Loucy (cell line): ENCODE data around the gene CCDC171.

Source experiments
- H2AFZ ChIP-seq: fragments of 200-600 bp; sonication (generic); 2 replicates; pipeline ENCODE4 v1.6.0; 2016; ENCODE audit warnings: antibody characterized with exemption, mild to moderate bottlenecking, low read length, moderate library complexity
- H3F3A ChIP-seq: fragments of 200-600 bp; 2 replicates; pipeline ENCODE4 v1.6.0; 2016; ENCODE audit warnings: antibody characterized with exemption, low read depth, mild to moderate bottlenecking
- H3K27me3 ChIP-seq: fragments of 200-600 bp; sonication (generic); 2 replicates; pipeline ENCODE4 v1.6.1; 2014; ENCODE audit warnings: low read length, mild to moderate bottlenecking; ENCODE audit not compliant: insufficient read depth, poor library complexity, severe bottlenecking
- H3K36me3 ChIP-seq: fragments of 200-600 bp; sonication (generic); 2 replicates; pipeline ENCODE4 v1.6.1; 2016; ENCODE audit warnings: low read length; ENCODE audit not compliant: insufficient read depth
- H3K4me1 ChIP-seq: fragments of 200-600 bp; sonication (generic); 2 replicates; pipeline ENCODE4 v1.5.1; 2014; ENCODE audit warnings: low read length, mild to moderate bottlenecking; ENCODE audit not compliant: insufficient read depth, poor library complexity, severe bottlenecking
- H3K4me2 ChIP-seq: fragments of 200-600 bp; sonication (generic); 2 replicates; pipeline ENCODE4 v1.6.0; 2014; ENCODE audit warnings: antibody characterized with exemption, low read length, low read depth, mild to moderate bottlenecking; ENCODE audit not compliant: poor library complexity, severe bottlenecking
- H3K4me3 ChIP-seq: fragments of 200-600 bp; sonication (generic); 2 replicates; pipeline ENCODE4 v1.5.1; 2014; ENCODE audit warnings: low read length, mild to moderate bottlenecking, mixed read lengths; ENCODE audit not compliant: poor library complexity, severe bottlenecking
- H3K79me2 ChIP-seq: fragments of 200-600 bp; sonication (generic); 2 replicates; pipeline ENCODE4 v1.6.1; 2014; ENCODE audit warnings: low read length; ENCODE audit not compliant: insufficient read depth
- H3K9ac ChIP-seq: fragments of 200-600 bp; sonication (generic); 2 replicates; pipeline ENCODE4 v1.6.0; 2014; ENCODE audit warnings: mild to moderate bottlenecking, low read depth, low read length, moderate library complexity; ENCODE audit not compliant: poor library complexity, severe bottlenecking
- H3K9me2 ChIP-seq: fragments of 200-600 bp; sonication (generic); replicated peaks from 2 replicates; pipeline ENCODE4 v1.6.1; 2016; ENCODE audit warnings: low read depth, low read length, mixed read lengths
- H3K9me3 ChIP-seq: fragments of 200-600 bp; sonication (generic); 2 replicates; pipeline ENCODE4 v1.6.1; 2014; ENCODE audit warnings: mild to moderate bottlenecking, antibody characterized with exemption, low read length, low read depth; ENCODE audit not compliant: insufficient read depth
- H4K20me1 ChIP-seq: fragments of 200-600 bp; sonication (generic); 2 replicates; pipeline ENCODE4 v1.6.0; 2014; ENCODE audit warnings: antibody characterized with exemption, low read length, mild to moderate bottlenecking; ENCODE audit not compliant: insufficient read depth, poor library complexity, severe bottlenecking
- EZH2phosphoT487 ChIP-seq: fragments of 200-600 bp; IDR thresholded peaks from 2 replicates; pipeline ENCODE4 v1.6.1; 2018; ENCODE audit warnings: antibody characterized with exemption, mild to moderate bottlenecking, moderate library complexity, borderline replicate concordance
- TF ChIP-seq, protein P1 (sequence below): fragments of 200-600 bp; sonication (generic); conservative IDR thresholded peaks from 2 replicates; pipeline ENCODE4 v1.5.1; 2014; ENCODE audit warnings: mild to moderate bottlenecking, antibody characterized with exemption, low read length

Gene CCDC171

DNA sequence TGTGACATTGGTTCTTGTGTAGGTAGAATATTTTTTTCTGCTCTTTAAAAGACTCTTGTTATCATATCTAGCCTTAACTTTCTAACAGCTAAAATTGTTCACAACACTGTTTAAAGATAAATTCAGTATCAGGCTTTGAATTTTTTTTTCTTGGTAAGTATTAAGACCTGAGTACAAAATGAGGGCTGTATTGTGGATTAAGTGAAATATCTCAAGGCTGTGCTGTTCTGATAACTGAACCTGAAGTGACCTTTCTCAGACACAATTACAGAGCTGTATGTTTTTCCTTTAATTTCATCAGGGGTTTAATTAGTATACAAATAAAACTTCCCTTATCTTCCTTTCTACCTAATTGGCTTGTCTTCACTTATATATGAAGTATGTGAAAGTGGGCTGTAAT lies 290.5 kb downstream of the CCDC171 start:
- Histone ChIP-seq H3F3A (no peaks in the 10 kb centered on the region), H4K20me1 (no peaks in the 10 kb centered on the region), H3K4me1 (no peaks in the 10 kb centered on the region), H3K4me3 (no peak overlapping the region), H3K79me2 (no peaks in the 10 kb centered on the region), H3K9ac (no peak overlapping the region), H3K9me2 (no peaks in the 10 kb centered on the region), H3K9me3 (no peaks in the 10 kb centered on the region), H2AFZ (no peak overlapping the region), H3K36me3 (peaks cover 7% of the 10 kb centered on the region; the same call in 1 of the 2 replicates), H3K27me3 (no peaks in the 10 kb centered on the region), H3K4me2 (no peak overlapping the region)
- TF ChIP-seq EZH2phosphoT487: no peak
- TF ChIP-seq, protein P1, sequence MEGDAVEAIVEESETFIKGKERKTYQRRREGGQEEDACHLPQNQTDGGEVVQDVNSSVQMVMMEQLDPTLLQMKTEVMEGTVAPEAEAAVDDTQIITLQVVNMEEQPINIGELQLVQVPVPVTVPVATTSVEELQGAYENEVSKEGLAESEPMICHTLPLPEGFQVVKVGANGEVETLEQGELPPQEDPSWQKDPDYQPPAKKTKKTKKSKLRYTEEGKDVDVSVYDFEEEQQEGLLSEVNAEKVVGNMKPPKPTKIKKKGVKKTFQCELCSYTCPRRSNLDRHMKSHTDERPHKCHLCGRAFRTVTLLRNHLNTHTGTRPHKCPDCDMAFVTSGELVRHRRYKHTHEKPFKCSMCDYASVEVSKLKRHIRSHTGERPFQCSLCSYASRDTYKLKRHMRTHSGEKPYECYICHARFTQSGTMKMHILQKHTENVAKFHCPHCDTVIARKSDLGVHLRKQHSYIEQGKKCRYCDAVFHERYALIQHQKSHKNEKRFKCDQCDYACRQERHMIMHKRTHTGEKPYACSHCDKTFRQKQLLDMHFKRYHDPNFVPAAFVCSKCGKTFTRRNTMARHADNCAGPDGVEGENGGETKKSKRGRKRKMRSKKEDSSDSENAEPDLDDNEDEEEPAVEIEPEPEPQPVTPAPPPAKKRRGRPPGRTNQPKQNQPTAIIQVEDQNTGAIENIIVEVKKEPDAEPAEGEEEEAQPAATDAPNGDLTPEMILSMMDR: no peak

DNA sequence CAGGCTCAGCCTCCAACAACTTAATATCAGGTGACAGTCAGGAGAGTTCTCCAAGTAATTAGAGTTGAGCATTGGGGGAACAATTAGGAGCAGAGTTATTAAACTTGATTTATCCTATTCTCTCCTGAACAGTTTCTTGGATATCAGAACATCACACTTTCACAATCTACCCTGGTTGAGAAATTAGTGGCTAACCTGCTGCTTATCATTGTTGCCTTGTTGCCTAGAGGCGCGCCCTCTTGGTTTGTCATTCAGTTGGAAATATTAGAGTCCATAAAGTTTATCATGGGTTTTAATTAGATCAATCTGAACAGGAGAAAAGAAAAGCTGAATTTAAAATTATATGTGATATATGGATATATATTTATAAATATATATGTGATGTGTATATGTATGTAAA lies 291.1 kb downstream of the CCDC171 start:
- H3K4me1 ChIP-seq: no peaks in the 10 kb centered on the region
- no peaks in the 10 kb centered on the region for H3F3A ChIP-seq
- H3K79me2 ChIP-seq: no peaks in the 10 kb centered on the region
- no peak overlapping the region for H3K4me2 ChIP-seq
- no peaks in the 10 kb centered on the region for H3K9me3 ChIP-seq
- H3K9me2 ChIP-seq: no peaks in the 10 kb centered on the region
- H3K4me3 ChIP-seq: no peak overlapping the region
- H2AFZ ChIP-seq: no peak overlapping the region
- peaks cover 7% of the 10 kb centered on the region; the same call in 1 of the 2 replicates for H3K36me3 ChIP-seq
- H4K20me1 ChIP-seq: no peaks in the 10 kb centered on the region
- H3K27me3 ChIP-seq: no peaks in the 10 kb centered on the region
- H3K9ac ChIP-seq: no peak overlapping the region
- no peak for TF ChIP-seq EZH2phosphoT487
- TF ChIP-seq, protein P1: no peak

DNA sequence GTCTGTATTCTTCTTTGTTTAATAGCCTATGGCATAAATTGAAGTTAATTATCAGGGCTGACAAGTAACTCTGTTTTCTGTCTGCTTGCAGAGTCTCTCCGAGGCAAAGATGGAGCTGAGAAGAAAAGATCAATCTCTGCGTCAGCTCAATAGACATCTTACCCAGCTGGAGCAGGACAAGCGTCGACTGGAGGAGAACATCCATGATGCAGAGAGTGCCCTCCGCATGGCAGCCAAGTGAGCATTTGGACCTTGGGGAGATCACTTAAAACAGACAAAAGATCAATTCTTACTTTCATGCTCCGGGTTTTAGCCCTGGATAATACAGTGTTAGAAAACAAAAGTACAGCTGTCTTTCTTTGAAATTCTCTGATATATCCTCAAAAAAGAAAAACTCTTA lies 293.8 kb downstream of the CCDC171 start:
- H3K9ac ChIP-seq: no peak overlapping the region
- TF ChIP-seq, protein P1: no peak
- TF ChIP-seq EZH2phosphoT487: no peak

More for the DNA sequence above, 293.8 kb downstream of the CCDC171 start:
- H3K27me3 ChIP-seq: no peaks in the 10 kb centered on the region
- no peak overlapping the region for H3K4me2 ChIP-seq
- H3K9me2 ChIP-seq: no peaks in the 10 kb centered on the region
- no peaks in the 10 kb centered on the region for H4K20me1 ChIP-seq
- H3K4me3 ChIP-seq: no peak overlapping the region
- H3K36me3 ChIP-seq: peaks cover 10% of the 10 kb centered on the region; the same call in 1 of the 2 replicates
- H3K4me1 ChIP-seq: no peaks in the 10 kb centered on the region
- no peak overlapping the region for H2AFZ ChIP-seq
- H3K79me2 ChIP-seq: no peaks in the 10 kb centered on the region
- peaks cover 2% of the 10 kb centered on the region; the same call in 1 of the 2 replicates for H3F3A ChIP-seq
- H3K9me3 ChIP-seq: no peaks in the 10 kb centered on the region
